NCI-H510A treated with DMSO at 0.1 percent for 48 hours (cell line): Measurements from ENCODE around the gene RAP2B.

Source experiments
- DNase-seq: peaks from one replicate; lab custom pipeline; 2025; lab: John Stamatoyannopoulos, UW

Gene RAP2B

DNA sequence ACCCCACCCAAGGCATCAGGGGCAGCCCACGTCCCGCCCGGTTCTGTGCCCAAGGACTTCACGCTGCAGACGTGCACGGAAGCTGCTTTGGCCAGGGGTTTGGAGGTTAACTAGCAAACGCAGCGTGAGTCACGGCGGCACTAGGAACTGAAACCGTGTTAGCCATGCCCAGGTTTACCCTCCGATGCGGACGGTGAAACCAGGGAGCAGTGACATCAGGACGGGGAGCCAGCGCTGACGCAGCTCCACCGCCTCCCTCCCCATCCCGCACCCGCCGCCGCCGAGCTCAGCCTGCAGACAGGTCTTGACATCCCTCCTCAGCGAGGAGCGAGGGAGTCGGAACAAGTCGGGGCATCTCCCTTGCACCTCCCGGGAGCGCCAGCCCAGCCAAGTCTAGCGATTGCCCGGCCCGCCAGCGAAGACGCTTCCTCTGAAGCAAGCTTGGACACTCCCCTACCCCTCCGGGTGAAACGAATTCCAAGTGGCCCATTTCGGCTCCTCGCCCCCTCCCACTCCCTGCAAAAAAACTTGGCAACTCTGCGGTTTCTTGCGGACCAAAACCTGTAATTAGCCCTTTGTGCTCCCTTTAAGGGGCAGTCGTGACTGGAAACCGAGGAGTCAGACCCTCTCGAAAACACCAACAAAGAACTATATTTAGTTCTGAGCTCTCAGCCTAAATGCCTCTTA, 1.4 kb upstream of the RAP2B start:
- peak; percentile 24 for DNase-seq

DNA sequence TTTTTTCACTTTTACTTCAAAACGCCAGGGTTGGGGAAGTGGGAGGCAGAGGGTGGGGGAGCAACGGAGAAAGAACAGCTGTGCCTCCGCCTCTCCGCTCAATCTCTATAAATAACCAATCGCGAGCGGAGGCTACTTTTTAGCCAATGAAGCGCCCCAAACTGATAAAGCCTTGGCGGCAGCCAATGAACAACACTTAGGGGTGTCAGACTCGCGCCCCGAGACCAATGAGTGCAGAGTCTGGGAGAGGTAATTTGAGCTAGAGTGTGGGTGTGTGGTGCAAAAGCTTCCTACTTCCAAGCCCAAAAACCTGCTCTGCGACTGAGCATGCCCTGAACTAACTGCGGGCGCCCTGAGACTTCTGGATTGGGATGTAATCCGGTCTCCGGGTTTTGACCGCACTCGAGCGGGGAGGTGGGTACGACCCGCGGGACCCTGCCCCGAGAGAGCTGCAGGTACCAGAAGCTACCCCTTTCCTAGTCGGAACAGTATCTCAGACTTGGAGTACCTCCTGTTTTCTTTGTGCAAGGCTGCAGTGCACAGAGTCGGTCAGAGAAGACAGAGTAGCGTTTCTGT, 800 bp upstream of the RAP2B start:
- peak; percentile 95 for DNase-seq

DNA sequence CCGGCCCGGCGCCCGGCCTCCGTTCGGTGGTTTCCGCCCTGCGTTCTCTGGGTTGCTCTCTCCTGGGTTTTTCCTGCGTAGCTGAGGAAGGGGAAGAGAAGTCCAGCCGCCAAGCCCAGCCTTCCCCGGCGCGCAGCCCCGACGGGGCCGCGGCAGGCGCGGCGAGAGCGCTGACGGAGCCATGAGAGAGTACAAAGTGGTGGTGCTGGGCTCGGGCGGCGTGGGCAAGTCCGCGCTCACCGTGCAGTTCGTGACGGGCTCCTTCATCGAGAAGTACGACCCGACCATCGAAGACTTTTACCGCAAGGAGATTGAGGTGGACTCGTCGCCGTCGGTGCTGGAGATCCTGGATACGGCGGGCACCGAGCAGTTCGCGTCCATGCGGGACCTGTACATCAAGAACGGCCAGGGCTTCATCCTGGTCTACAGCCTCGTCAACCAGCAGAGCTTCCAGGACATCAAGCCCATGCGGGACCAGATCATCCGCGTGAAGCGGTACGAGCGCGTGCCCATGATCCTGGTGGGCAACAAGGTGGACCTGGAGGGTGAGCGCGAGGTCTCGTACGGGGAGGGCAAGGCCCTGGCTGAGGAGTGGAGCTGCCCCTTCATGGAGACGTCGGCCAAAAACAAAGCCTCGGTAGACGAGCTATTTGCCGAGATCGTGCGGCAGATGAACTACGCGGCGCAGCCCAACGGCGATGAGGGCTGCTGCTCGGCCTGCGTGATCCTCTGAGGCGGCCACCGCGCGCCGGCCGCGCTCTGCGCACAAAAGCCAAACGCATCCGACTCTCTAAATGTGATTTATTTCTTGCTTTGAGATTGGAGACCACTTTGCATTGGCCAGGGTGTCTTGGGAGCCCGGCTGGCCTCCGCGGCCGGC, 727 bp downstream of the RAP2B start:
- peak; percentile 31 for DNase-seq

DNA sequence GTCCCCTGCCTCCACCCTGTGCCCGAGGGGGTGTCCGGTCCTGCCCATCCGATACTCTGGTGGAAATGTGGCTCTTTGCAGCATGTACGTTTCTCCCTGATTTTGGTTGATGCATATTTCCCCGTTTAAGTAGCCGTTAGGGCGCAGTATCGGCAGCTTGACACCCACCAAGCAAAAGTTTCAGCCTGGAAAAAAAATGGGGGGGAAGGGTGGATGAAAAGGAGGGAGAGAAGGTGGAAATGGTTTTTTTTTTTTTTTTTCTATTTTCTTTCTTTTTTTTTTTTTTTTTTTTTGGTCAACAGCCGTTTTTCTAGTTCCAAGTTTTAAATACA, 1.3 kb downstream of the RAP2B start:
- no peak for DNase-seq

DNA sequence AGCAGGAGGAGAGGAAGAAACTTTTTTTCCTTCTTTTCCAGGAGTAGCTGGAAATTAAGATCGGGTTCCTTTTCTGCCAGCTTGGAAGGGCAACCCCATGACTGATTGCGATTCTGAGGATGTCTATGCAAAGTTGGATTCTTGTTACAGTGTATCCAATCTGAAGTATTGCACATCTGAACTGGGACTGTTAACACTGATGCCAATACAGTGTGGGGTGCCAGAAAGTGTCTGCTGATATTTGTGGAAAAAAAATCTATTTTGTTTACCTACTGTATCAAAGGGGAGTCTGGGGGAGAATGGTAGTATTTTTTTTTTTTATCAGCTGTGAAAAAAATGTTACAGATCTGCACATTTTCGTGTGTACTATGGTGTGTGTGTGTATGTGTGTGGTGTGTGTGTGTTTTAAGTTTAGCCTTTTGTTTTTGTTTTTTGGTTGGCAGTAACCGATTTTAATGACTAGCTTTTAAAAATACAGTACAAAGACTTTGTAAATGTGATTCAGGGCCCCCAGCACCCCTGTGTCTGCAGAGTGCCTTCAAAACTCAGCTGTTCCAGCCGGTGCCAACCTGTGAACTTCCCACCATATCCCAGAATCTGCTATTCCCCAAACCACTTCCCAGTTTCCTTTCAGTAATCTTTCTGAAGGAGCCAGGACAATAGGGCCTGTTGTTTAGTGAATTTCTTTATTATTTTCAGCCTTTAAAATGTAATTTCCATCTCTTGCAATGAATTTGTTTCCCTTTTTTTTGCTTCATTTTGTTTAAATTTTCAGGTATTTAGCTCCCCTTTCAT, 1.9 kb downstream of the RAP2B start:
- DNase-seq: no peak

DNA sequence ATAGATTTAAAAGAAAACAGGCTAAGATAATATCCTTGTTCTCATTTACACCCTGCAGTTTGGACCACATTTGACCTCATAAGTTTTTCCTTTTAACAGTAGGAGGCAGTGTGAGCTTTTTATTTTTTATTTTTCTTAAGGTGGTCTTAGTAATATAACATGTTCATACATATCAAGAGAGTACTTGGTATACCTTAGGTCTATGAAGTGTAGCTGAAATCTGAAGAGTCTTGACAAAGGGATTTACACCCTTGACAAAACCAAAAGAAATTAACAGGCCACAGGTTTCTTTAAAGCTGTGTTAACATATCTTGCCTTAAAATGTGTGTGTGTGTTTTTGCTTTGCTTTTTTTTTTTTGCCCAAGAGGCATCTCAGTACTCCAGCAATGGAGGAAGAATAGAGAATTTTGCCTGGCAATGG, 3.2 kb downstream of the RAP2B start:
- no peak for DNase-seq

DNA sequence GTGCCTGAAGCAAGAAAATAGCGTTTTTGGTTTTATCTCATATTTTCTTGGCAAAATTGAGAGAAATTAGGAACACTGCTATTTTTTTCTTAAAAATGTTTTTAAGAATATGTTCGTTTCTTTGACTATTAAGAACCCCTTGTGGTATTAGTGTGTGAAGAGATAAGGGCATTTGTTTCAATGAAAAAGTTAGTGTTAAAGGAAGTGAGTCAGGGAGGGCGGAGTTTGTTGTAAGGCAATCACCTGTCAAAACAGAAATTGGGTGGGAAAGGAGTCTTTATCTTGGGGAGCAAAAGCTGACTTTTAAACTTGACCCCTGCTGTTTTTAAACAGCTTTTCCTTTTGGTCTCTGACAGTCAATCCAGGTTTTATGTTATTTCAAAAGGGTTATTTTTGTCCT, 4.2 kb downstream of the RAP2B start:
- no peak for DNase-seq

DNA sequence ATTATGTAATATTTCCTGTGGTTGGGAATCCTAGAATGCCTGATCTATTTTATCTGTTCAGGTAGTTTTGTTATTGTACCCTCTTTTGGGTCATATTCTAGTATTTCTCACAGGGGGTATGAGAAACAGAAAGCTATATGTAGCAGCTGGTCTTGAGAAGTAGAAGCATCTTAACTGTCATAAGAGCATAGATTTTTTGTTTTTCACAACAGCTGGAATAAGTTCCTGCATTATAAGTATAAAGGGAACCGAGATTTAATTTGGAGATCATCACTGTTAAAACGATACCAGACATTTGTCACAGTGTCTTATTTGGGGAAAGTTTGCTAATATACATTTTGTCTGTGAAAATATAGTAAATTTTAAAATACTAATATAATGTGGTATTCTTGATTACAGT, 4.8 kb downstream of the RAP2B start:
- DNase-seq: no peak

DNA sequence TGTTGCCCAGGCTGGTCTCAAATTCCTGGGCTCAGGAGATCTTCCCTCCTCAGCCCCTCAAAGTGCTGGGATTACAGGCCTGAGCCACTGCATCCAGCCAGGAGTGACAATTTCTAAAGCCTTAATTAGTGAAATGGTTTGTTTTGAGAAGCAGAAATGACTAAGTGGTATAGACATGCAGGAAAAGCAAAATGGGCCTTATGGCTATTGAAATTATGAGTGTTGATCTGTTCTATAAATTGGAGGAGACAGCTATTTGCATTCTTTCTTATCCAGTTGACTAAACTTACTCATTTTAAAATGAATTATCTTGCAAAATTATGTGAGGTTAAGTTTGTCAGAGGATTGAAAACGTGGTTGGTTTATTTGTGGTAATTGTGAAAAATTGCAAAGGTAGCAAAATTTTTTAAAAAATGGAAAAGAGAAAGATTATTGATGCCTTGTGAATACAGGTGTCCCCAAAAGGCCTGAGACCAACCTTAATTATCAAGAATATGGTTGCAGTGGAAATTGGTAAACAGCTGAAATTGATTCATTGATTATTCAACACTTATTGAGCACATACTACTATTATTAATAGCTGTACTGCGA, 7.9 kb downstream of the RAP2B start:
- no peak for DNase-seq

DNA sequence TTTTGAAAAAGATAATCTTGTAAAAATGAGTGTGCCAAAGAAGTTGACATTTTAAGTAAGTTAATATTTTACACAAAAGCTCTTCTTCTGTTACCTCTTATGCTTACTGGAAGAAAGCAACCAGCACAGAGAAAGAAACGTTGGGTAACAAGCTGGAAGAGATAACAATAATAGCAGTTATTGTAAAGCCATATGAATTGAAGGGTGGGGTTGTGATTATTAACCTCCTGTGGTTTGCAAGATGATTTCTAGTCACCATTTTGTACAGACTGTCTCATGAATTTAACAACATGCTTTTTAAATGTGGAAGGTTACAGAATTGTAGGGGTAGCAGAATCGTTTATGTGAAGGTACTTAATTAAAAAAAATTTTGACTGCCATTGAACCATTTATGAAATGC, 9.2 kb downstream of the RAP2B start:
- no peak for DNase-seq

DNA sequence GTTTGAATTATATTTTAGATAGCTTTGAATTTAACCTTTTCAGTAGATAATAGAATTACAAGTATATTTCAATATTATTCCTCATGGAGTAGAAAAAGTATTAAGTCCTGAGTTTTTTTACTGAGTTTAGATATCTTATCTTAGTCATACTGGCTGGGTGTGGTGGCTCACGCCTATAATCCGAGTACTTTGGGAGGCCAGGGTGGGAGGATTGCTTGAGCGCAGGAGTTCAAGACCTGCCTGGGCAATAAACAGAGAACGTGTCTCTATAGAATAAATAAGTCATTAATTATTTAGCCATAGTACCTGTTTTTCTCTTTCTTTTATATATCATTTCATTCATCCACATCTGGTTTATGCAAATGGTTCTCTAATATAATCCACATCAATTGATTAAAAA, 9.9 kb downstream of the RAP2B start:
- DNase-seq: no peak

DNA sequence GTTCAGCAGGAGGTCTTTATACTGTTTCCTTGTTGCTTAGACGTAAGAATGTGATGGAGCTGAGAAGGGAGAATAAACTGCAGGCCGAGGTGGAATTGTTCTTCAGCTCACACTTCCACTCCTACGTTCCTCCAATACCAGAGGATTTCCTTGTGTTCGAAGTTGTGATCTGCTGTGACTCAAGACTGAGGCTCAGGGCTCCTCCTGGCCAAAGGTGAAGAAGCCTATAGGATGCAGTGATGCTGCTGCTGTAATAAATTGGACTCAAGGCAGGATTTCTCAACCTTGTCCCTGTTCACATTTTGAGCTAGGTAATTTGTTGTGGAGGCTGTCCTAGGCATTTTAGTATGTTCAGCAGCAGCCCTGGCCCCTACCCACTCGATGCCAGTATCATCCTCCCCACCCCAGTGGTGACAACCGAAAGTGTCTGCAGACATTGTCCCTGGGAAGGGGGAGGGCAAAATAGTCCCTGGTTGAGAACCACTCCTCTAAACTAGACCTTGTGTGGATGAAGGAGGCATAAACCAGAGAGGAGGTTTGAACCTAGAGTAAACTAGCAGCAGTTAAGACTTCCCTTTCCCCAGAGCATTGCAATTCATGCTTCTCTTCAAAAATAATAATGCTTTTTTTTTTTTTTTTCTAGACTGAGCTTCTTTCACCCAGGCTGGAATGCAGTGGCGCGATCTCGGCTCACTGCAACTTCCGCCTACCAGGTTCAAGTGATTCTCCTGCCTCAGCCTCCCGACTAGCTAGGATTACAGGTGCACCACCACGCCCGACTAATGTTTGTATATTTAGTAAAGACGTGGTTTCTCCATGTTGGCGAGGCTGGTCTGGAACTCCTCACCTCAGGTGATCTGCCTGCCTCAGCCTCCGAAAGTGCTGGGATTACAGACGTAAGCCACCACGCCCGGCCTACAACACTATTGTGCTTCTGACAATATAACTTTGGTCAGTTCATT, 11.1 kb downstream of the RAP2B start:
- DNase-seq: no peak

DNA sequence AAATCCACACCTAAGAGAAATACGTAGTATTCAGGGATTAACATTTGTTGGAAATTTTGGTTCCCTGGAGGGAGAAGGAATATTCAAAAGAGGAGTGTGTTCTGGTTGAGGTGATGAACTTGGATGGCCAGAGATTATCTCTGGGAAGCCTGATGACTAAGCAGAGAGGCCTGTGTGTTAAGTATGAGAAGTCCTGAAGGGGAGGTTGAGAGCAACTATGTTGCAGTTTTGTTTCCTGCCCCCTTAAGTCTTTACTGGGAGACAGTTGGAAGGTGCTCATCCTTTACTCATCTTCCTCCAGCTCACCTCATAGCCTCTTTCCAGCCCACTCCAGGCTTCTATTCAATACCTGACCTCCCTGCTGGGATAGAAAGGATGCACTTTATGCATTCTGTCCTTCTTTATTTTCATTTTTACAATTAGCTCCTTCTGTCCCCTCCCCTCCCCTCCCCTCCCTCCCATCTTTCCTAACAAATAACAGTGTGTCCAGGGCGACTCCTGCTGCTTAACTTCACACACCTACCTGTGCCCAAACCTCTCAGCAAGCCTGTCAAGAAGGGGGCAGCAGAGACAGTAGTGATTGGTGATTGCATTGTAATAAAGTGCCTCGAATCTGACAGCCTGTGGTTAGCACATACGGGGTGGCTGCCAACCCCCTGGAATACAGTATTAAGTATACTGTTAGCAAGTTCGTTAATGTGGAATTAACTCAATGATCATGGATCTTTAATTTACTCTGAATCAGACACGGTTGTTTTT, 11.9 kb downstream of the RAP2B start:
- DNase-seq: no peak

DNA sequence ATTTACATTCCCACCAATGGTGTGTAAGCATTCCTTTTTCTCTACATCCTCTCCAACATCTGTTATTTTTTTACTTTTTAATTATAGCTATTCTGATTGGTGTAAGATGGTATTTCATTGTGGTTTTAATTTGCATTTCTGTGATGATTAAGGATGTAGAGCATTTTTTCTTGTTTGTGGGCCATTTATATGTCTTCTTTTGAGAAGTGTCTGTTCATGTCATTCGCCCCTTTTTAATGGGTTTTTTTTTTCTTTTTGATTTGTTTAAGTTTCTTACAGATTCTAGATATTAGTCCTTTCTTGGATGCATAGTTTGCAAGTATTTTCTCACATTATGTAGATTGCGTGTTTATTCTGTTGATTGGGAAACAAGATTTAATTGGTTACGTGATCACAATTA, 14.2 kb downstream of the RAP2B start:
- DNase-seq: no peak

DNA sequence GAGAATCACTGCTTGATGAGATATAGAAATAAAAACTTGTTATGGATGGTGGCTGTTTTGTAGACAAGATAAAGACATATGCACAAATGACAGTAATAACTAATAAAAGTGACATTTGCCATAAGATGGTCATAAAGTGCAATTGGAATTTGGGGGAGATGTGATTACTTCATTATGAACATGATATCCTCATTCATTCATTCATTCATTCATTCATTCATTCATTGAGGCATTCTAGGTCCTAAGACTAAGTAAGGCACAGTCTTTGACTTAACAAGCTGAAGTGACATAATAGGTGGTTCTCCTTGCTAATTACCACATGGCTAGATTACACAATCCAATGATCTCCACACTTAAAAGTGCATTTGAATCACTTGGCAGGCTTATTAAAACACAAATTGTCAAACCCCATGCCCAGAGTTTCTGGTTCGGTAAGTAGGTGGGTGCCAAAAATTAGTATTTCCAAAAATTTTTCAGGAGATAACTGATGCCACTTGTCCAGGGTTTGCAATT, 18.9 kb downstream of the RAP2B start:
- no peak for DNase-seq

DNA sequence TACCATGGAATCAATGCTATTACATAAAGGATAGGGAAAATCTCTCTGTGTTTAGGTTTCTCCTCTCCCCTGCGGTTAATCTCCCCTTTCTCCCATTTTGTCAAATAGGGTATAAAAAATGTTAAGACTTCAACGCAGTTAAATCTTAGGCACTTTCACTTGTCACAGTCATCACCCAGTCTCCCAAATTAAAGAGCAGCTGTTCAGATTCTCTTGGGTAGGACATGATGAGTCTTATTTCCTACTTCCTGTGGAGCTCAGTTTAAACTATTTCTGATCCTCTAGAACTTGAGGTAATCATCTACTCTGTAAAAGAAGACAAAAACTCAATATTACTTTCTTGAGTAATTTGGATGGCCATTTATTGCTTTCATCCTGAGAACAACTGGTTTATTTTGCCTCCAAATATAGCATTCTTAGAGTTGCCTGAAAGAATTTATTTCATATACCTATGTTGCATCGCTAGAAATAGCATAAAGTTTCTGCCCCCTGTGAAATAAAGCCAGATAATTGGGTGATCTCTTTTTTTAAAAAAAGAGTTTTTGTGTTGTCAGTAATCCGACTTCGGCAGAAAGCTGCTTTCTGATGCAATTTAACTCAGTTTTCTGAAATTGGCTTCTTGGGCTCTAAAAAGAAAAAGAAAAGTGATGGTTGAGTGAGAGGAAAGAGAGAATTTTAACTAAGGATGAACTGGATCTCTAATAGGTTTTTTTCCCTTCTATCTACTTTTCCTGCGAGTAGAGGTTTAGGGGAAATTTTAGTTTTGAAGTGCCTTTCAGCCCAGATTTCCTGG, 20.7 kb downstream of the RAP2B start:
- no peak for DNase-seq

DNA sequence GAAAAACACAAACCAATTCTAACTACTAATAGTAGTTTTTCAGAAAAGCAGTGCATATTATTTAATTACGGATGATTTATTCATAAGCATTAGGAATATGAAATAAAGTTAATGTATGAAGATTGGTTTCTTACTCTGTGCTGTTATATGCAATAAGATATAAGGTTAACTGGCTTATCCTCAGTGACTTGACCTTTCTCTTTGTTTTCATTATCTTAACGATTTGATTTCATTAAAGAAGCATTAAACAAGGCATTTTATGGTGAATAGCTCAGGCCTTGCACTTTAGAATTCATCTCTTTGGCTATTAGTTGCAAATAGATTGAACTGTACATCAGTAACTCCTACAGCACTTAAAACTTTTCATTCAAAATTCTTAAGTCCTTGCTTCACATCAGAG, 28.9 kb downstream of the RAP2B start:
- DNase-seq: no peak

DNA sequence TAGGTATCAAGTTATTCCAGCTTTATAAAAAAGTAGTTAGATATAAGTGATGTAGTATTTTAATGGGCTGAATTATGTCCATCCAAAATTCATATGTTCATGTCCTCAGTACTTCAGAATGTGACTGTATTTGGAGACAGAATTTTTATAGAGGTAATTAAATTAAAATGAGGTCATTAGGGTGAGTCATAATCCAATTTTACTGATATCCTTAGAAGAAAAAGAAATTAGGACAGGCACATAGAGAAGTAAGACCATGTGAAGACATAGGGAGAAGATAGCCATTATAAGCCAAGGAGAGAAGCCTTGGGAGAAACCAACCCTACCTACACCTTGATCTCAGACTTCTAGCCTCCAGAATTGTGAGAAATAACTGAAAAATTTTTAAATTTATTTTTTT, 30.3 kb downstream of the RAP2B start:
- no peak for DNase-seq
